HUDEP-2 (cell line): ENCODE measurements around the gene RAP1GDS1.
"Not testable (repeated sequence)": the region's sequence is repeated elsewhere in the genome, so short reads cannot be mapped to it uniquely, and the experiment has no call there.

Source experiments
- DNase-seq, 76 experiments: peaks; one replicate each; lab custom pipeline; 2025; ENCODE audit not compliant: unreplicated experiment in 76 of 76; lab: John Stamatoyannopoulos, UW

The RAP1GDS1 gene

DNA sequence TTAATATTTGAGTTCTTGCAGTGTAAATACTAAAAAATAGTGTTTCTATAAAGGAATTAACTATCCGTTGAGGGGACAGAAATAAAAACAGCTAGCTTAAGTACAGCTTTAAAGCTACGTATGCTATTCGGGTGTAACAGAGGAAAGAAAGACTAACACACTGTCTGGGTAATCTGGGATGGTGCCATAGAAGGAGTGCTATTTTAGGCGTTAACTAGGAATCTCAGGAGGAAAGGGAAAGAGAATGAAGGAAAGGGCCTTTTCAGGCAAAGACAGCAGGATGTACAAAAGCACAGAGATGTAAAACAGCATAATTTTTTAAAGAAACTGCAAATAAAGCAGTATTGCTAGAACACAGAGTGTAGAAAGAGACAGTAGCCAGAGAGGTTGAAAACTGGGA lies 161.8 kb downstream of the RAP1GDS1 start:
- no peak for DNase-seq

DNA sequence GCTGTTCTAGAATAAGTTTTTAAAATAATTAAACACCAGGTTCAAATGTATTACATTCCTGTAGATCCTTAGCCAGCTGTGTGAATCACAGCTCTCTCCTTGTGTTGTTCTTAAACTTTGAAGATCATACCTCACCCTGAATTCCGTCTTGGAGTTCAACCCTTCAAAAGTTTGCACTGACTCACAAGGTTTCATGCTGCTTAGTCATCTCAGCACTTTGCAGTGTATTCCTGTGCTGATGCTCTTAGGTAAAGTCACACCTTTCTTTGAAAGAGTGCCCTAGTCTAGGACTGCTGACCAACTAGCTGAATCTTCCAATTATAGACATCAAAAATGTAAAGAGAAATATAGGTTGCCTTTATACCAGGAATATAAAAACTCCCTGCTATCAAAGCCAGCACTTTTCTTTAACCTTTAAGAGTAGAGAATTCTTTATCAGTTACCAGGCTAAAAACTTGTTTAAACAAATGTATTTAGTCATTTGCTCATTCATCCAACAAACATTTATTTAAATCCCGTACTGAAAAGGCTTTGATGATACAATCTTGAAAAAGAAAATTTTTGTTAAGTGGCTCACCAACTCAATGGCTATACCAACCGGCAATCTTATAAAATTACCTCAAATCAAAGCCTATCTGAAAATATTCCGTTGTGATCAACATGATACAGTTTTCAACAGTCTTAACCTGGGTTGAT lies 169.7 kb downstream of the RAP1GDS1 start:
- DNase-seq, result no peak

DNA sequence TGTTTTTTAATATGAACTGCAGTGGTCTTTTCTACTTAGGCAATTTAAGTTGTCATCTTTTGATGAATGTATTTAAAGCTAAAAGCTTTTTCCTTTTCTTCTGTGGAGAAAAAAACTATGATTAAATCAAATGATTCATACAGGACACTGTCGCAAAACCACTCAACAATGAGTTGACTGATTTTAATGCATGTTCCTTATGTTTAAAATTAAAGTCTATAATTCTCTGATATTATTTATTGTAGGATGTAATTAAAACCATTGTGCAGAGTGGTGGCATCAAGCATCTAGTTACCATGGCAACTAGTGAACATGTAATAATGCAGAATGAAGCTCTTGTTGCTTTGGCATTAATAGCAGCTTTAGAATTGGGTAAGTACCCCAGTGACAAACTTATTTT lies 172.5 kb downstream of the RAP1GDS1 start:
- no peak for DNase-seq

DNA sequence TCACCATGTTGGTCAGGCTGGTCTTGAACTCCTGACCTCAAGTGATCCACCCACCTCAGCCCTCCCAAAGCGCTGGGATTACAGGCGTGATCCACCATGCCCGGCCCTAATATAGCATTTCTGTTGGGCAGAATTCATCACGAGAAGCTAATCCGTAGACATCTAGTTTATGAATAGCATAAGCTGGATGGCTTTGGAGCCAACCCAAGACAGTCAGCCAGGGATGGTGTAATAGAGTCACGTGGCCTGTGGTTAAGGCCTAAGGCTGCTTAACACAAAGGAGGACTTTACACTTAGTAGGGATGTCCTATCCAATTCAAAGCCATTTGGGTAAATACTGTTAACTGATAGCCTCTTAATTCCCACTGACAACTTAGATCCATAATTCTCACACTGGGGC lies 173.6 kb downstream of the RAP1GDS1 start:
- no peak for DNase-seq

DNA sequence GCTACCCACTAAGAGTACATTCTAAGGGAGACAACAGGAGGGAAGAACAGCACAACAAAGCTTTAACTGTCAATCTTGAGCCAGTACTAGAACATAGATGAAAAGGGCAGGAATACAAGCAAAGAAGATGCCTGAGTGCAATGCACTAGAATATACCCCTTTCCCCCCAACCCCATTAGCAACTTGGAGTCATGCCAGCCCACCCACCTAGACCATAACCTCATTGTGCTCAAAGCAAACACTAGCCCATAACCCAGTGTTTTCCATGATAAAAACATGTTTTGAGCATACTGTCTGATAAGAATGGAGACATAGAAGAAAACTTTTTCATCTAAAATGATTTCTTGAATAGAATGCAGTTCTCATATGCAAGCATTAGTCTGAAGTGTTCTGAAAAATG lies 183.2 kb downstream of the RAP1GDS1 start:
- no peak for DNase-seq

DNA sequence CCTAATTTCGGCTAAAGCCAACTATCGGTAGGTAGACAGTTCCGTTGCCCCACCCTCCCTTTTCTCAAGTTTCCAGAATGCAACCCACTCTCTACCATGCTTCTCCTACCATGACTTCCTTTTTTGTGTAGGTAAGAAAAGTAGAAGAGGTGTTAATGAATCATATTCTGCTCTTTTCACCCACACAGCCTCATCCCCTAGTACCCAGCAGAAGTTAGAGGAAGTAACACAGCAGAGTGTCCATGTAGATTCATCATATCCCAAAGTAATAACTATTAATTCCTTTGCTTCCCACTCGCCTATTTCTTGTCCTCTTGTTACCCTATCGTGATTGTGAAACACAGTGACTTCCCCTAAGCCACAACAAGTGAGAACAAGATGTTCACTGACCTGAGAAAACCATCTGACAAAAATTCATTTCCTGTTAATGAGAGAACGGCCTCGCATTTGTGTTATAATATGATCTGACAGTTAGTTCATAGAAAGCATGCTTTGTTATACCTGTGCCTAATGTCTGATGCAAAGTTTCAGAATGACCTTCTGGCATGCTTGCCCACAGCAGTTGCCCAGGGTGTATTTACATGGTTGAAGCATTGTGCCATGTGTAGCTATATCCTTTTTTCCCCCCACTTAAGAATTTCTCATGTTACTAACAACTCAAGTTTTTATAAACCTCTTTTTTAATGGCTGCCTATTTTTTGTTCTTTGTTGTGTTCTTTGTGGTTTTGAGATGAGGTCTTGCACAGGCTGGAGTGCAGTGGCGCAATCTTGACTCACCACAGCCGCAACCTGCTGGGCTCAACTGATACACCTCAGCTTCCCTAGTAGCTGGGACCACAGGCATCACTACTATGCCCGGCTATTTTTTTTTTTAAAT lies 185.6 kb downstream of the RAP1GDS1 start:
- DNase-seq, result no peak

DNA sequence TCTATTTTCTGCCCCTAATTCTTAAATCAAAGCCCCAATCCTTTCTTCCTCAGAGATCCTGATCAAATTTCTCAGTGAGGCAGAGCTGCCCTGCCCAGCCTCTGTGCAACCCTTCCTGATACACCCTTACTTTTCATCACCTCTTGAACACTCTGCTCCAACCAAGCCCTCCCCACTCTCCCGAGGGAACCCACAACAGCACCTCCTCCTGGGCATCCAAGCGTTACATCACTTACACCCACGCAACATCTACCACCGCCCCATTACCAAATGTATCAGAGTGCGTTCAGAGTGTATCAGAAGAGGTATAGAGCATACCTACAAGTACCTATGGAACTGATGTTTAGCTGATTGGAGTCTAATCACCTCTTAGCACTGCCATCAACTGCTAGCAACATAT lies 186.5 kb downstream of the RAP1GDS1 start:
- DNase-seq, result peak in 1 of 76 experiments; percentile 0

DNA sequence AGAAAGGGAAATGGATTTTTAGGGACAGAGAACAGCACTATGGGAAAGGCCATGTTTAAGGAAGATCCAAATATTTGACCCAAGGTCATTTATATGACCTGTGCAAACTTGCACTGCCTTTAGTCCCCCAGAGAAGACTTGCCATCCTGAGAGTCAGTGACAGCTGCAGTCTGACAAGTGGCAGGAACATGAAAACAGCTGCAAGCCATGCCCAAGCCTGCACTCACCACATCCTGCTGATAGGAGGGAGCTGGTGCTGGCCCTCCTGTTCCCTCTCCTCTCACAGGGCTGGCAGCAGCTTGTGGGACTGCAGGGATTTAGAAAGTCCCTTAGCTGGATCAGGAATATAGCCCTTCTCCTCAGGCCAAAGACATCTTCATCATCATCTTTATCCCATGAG lies 187.7 kb downstream of the RAP1GDS1 start:
- peak in 1 of 76 experiments; percentile 6 for DNase-seq

DNA sequence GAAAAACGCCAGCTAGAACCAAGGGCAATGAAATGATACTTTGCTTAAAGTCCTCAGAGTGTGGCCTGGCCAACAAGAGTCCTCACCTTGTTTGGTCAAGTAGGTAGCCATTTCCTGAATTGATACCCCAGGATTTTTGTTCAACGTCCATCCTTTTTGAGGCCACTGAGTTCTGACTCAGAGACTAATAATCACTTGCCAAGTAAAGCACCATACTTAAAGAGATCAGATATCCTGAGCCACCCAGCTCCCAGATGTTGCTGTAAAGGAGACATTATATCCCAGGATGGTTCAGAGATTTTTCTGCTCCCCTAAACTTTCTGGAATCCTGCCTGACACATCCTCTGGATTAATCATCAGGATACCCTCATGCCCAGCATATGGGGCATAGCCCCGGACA lies 190.9 kb downstream of the RAP1GDS1 start:
- no peak for DNase-seq

DNA sequence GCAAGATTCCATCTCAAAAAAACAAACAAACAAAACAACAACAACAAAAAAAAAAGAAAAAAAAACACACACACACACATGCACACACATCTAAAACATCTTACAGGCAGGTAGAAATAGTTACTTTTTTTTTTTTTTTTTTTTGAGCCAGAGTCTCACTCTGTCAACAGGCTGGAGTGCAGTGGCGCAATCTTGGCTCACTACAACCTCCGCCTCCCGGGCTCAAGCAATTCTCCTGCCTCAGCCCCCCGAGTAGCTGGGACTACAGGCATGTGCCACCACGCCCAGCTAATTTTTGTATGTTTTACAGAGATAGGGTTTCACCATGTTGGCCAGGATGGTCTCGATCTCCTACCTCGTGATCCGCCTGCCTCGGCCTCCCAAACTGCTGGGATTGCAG lies 196.2 kb downstream of the RAP1GDS1 start:
- not testable (repeated sequence) for DNase-seq

DNA sequence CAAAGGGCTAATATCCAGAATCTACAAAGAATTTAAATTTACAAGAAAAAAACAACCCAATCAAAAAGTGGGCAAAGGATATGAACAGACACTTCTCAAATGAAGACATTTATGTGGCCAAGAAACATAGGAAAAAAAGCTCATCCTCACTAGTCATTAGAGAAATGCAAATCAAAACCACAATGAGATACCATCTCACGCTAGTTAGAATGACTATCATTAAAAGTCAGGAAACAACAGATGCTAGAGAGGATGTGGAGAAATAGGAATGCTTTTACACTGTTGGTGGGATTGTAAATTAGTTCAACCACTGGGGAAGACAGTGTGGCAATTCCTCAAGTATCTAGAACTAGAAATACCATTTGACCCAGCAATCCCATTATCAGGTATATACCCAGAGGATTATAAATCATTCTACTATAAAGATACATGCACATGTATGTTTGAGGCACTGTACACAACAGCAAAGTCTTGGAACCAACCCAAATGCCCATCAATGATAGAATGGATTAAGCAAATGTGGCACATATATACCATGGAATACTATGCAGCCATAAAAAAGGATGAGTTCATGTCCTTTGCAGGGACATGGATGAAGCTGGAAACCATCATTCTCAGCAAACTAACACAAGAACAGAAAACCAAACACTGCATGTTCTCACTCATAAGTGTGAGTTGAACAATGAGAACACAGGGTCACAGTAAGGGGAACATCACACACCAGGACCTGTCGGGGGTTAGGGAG lies 200.1 kb downstream of the RAP1GDS1 start:
- not testable (repeated sequence) for DNase-seq

DNA sequence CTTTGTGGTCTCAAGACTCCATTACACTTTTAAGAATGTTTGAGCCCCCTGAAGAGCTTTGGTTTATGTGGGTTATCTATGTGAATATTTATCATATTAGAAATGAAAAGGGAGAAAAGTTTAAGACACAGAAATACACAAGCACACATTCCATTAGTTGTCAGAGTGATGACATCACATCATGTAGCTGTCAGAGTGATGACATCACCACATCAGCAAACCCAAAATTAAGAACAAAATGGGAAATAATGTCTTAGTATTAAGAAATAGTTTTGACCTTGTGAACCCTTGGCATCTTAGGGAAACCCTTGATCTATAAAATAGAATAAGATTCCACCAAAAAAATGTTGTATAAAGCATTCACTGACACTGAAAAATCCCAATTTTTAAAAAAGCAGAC lies 201.3 kb downstream of the RAP1GDS1 start:
- DNase-seq, result no peak

DNA sequence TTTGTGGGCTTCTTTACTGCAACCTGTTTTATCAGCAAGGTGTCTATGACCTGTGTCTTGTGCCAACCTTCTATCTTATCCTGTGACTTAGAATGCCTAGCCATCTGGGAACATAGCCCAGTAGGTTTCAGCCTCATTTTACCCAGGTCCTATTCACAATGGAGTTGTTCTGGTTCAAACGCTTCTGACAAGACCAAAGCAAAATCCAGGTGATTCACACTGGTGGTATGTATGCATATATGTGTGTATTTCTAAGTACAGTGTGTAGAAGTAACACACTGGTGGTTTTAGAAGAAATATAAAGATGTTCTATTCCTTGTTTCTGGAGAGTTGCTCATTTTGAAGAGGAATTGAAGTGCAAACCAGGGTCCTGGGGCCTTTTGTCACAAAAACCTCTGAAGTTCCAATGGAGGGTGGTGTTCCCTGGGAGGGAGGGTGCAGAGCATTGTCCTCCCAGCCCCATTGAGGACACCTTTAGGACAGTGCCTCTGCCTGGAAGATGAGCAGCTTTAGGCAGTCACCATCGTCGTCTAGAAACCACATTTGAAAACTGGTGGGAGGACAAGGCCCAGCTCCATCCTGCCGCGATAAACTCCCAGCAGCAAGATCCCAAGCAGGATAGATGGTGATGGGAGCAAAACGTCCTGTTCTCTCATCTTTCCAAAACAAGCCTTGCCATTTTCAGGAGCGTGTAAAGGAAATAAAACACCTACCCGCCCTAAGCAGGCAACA lies 205.8 kb downstream of the RAP1GDS1 start:
- DNase-seq, result no peak

DNA sequence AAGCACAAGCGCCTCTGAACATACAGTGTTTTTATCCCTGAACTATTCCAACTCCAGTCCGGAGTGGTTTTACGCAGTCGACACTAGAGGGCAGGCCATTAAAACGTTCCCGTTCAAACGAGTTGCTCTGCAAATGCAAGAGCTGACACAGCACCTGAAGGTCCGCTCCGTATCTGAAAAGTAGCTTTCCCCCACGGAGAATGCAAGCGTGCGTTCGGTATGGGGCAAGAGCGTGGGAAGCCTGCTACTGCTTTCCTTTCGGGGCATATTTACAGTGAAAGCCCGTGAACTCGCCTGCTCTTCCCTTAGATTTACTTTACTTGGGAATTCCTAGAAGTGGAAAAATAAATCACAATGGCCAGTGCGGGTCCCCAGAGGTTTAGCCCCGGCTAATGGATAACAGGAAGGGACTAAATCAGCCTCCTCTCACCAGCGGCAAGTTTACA lies 206.5 kb downstream of the RAP1GDS1 start:
- DNase-seq, result peak in 65 of 76 experiments; percentile 2 to 74 (median 34)

DNA sequence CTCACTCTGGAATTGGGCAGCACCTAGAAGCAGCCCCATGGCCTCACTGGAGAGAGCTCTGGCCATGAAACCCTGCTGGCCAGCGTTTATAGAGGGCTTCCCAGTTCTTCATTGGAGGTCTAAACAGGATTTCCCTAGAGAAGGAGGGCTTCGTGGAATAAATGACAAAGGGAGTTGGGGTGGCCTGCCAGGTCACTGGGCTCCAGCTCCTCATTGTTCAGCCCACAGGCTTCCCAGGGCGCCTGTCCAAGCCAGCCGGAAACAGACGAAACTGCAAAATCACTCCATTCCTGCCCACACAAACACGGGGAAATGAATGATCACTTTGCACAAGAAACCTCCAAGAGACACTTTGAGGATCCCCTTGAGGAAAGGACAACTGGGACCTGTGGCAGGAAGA lies 207.5 kb downstream of the RAP1GDS1 start:
- no peak for DNase-seq

DNA sequence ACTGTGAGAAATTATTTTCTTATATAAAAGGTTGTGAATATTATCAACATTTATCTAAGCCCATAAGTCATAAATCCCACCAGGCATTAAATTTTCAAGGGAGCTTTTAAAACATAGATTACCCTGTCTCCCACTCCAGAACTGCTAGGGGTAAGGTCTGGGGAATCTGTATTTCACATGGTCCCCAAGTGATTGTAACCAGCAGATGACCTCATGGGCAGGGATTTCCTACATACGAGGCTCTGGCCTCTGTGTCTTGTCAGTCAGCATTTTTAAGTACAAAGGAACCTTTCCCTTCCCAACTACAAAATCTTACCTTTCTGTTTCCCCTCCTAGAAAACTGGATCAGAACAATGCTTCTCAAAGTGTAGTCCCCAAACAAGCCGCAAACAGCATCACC lies 208.6 kb downstream of the RAP1GDS1 start:
- no peak for DNase-seq

DNA sequence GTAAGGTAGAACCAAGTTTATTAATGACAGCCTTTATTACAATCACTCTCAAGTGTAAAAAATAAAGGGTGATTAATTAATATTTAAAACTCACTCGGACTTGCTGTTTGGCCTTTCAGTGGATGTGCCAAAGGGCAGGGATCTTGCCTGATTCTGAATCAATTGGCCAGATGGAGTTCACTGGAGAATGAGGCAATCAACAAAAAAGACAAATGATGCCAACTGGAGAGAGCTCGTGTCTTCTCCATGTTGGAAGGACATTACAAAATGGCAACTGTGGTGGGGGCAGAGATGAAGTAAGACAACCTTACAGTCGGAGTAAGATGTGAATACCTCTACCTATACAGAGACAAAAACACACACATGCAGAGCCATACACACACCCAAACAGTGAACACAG lies 209.2 kb downstream of the RAP1GDS1 start:
- no peak for DNase-seq

DNA sequence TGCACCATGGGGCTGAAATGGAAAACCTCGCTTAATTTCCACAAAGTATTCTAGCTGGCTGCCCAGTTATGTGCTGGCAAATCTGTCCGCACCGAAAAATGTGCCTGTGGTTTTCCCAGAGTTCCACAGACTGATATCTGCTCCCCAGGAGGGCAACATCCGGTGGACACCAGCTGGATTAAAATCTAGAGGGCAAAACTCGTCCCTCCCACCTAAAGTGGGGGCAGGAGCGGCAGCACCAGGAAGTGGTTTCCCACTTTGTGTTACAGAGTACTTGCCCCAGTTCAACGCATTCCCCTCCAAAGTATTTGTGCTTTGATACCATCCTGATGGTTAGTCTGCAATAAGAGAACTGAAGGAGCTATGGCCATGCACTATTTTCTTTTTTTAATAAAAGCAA lies 209.6 kb downstream of the RAP1GDS1 start:
- no peak for DNase-seq

DNA sequence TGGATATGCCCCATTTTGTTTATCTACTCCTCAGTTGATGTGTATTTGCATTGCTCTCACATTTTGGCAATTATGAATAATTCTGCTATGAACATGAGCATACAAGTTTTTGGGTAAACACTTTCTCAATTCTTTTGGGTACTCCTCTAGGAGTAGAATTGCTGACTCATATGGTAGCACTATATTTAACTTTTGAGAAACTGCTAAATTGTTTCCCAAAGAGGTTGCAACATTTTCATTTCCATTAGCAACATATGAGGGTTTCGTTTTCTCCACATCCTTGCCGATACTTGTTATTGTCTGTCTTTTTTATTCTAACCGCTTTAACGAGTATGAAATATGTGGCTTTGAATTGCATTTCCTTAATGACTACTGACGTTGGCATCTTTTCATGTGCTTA lies 211.9 kb downstream of the RAP1GDS1 start:
- DNase-seq, result no peak

DNA sequence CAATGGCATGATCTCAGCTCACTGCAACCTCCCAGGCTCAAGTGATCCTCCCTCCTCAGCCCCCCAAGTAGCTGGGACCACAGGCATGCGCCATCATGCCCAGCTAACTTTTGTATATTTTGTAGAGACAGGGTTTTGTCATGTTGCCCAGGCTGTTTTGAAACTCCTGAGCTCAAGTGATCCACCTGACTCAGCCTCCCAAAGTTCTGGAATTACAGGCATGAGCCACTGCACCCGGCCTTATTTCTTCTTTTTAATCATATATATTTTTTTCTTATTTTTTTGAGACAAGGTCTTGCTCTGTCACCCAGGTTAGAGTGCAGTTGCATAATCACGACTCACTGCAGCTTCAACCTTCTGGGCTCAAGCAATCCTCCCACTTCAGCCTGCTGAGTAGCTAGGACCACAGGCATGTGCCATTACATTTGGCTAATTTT lies 213.2 kb downstream of the RAP1GDS1 start:
- no peak for DNase-seq

DNA sequence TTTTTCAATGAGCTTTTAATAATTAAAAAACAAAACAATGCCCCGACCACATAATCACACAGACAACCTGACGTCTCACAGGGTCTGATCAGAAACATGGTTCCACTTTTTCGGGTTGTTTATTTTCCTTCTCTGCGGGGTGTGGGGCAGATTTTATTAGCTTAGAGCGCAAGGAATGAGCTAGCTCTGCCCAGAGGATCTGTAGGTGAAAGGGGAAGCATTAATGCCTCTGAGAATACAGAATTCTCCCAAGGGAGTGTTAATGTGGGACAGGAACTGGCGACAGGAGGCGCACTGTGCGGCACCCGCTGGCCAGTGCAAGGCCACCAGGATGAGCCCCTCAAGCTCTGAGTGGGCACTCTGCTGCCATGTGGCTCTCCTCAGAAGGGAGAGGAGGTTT lies 215.7 kb downstream of the RAP1GDS1 start:
- DNase-seq, result no peak
